K562 (cell line): Measurements from ENCODE around the gene SMAD4. TPM values are rescaled to one million over a fixed set of nuclear protein-coding genes. Genes with fewer than 3 reads are reported as not detected.

Experiments
- ATAC-seq: fragments of 200-7000 bp; cut with Tn5 transposase; 3 replicates; pipeline ENCODE4 v1.9.1; 2020; ENCODE audit warnings: moderate library complexity
- BruUV-seq: library from RNA; stranded (reverse); fragments of 400-500 nt; replicated peaks from 2 replicates; lab custom pipeline; 2021; lab: Mats Ljungman, UMichigan
- CTCF ChIA-PET: fragments of 300-600 bp; formaldehyde crosslinking; extraction: SDS; loops from one replicate; lab custom pipeline; 2021; ENCODE audit warnings: low intra/inter-chr PET ratio; lab: Yijun Ruan, JAX
- POLR2A ChIA-PET: fragments of 300-600, 350-650 bp; sonication (Branson Sonifier 250); formaldehyde crosslinking; extraction: SDS; loops from one replicate; lab custom pipeline; 2021; ENCODE audit warnings: antibody characterized with exemption, inconsistent platforms; lab: Yijun Ruan, JAX
- DNase-seq, 4 experiments: peaks; one replicate each; pipeline versions ENCODE4 v3.0.0 to v3.0.0-alpha.2; 2011 to 2018; ENCODE audit warnings: low spot score in 3 of 4, mixed read lengths in 3 of 4; ENCODE audit errors: extremely low read depth in 1 of 4
- FAIRE-seq: peaks from 2 replicates; lab custom pipeline; 2011; peaks lifted over from hg19 to GRCh38; lab: Jason Lieb, UNC
- H2AFZ ChIP-seq: 2 replicates; pipeline ENCODE4 v1.6.0; 2011; ENCODE audit warnings: low read depth, low read length, control low read depth, inconsistent platforms
- H3K27ac ChIP-seq: fragments of 200-600 bp; 3 replicates; pipeline ENCODE4 v1.8.0; 2011; ENCODE audit warnings: low read depth, mild to moderate bottlenecking, control low read depth, inconsistent platforms, low read length, moderate library complexity, mixed read lengths; ENCODE audit errors: extremely low read depth
- H3K27me3 ChIP-seq, 2 experiments: fragments of 300-600 bp in 1 of 2; 2 replicates in 1 of 2; 3 replicates in 1 of 2; pipeline versions ENCODE4 v1.6.0 to v1.8.0; 2011; ENCODE audit warnings: inconsistent platforms in 2 of 2, low read length in 2 of 2, mild to moderate bottlenecking in 1 of 2, mixed read lengths in 1 of 2, moderate library complexity in 1 of 2; ENCODE audit not compliant: control insufficient read depth in 2 of 2, insufficient read depth in 2 of 2
- H3K36me3 ChIP-seq: fragments of 300-600 bp; 3 replicates; pipeline ENCODE4 v1.8.0; 2011; ENCODE audit warnings: mild to moderate bottlenecking, low read length, inconsistent platforms; ENCODE audit not compliant: control insufficient read depth, insufficient read depth
- H3K4me1 ChIP-seq, 2 experiments: fragments of 200-600 bp in 1 of 2; replicated peaks in 1 of 2; 2 replicates in 1 of 2; 3 replicates in 1 of 2; pipeline versions ENCODE4 v1.5.1 to v1.8.0; 2011; ENCODE audit warnings: inconsistent platforms in 2 of 2, low read length in 2 of 2, mild to moderate bottlenecking in 1 of 2, mixed read lengths in 1 of 2, moderate library complexity in 1 of 2; ENCODE audit not compliant: control insufficient read depth in 2 of 2, insufficient read depth in 2 of 2
- H3K4me2 ChIP-seq: 2 replicates; pipeline ENCODE4 v1.6.1; 2011; ENCODE audit warnings: low read length, control low read depth, inconsistent platforms, mixed read lengths; ENCODE audit not compliant: insufficient read depth
- H3K4me3 ChIP-seq: fragments of 200-600 bp; sonication (generic), shearing (Covaris generic); 2 replicates; pipeline ENCODE4 v1.5.1; 2016; ENCODE audit warnings: control low read depth, inconsistent platforms
- H3K79me2 ChIP-seq: fragments of 200-600 bp; 3 replicates; pipeline ENCODE4 v1.8.0; 2011; ENCODE audit warnings: low read length, inconsistent platforms; ENCODE audit not compliant: control insufficient read depth, insufficient read depth
- H3K9ac ChIP-seq, 2 experiments: 2 replicates each; pipeline versions ENCODE4 v1.6.0 to v1.6.1; 2011; ENCODE audit warnings: low read depth in 2 of 2, low read length in 2 of 2, control low read depth in 1 of 2, inconsistent platforms in 1 of 2, mild to moderate bottlenecking in 1 of 2, mixed read lengths in 1 of 2; ENCODE audit not compliant: insufficient read depth in 1 of 2
- H3K9me1 ChIP-seq: one replicate; pipeline ENCODE4 v1.6.0; 2011; ENCODE audit warnings: inconsistent platforms, mild to moderate bottlenecking, low read length, moderate library complexity; ENCODE audit not compliant: control insufficient read depth, insufficient read depth
- H3K9me3 ChIP-seq: replicated peaks from 2 replicates; pipeline ENCODE4 v1.5.1; 2011; ENCODE audit warnings: low read depth, low read length, inconsistent platforms; ENCODE audit not compliant: control insufficient read depth, insufficient read depth
- H4K20me1 ChIP-seq: replicated peaks from 2 replicates; pipeline ENCODE4 v1.6.1; 2011; ENCODE audit warnings: low read length, inconsistent platforms, mixed read lengths; ENCODE audit not compliant: control insufficient read depth, insufficient read depth
- MXI1 ChIP-seq: IDR thresholded peaks from 2 replicates; pipeline ENCODE4 v1.6.1; 2011; ENCODE audit warnings: low read depth, mild to moderate bottlenecking, improper control_type of control experiment, low read length
- SMC3 ChIP-seq: conservative IDR thresholded peaks from 2 replicates; pipeline ENCODE4 v1.6.1; 2011; ENCODE audit warnings: low read depth, low read length, improper control_type of control experiment; ENCODE audit not compliant: insufficient read depth
- SP2 ChIP-seq: IDR thresholded peaks from 2 replicates; pipeline ENCODE4 v1.6.1; 2011; ENCODE audit warnings: mild to moderate bottlenecking, low read depth, low read length, moderate library complexity; ENCODE audit not compliant: poor library complexity, severe bottlenecking; ENCODE audit errors: extremely low read depth
- TEAD1 ChIP-seq, 2 experiments: fragments of 450-650 bp in 1 of 2; sonication (generic) in 1 of 2; formaldehyde crosslinking; IDR thresholded peaks; 2 replicates each; pipeline versions ENCODE4 v1.4.0 to v1.8.0; 2020 to 2022; ENCODE audit warnings: mild to moderate bottlenecking in 2 of 2, missing genetic modification reagents in 1 of 2
- ZFPM2 ChIP-seq: fragments of 250-450 bp; sonication (Bioruptor Pico); IDR thresholded peaks from 2 replicates; pipeline ENCODE4 v1.5.1; 2022; ENCODE audit warnings: mild to moderate bottlenecking
- ZNF57 ChIP-seq: fragments of 450-650 bp; formaldehyde crosslinking; IDR thresholded peaks from 2 replicates; pipeline ENCODE4 v1.4.0; 2020; ENCODE audit warnings: mild to moderate bottlenecking, moderate library complexity
- ZNF583 ChIP-seq: fragments of 250-450 bp; sonication (Bioruptor Pico); IDR thresholded peaks from 2 replicates; pipeline ENCODE4 v1.4.0; 2020
- WGBS: fragments of 100-300 bp; shearing (Covaris generic); methylation state at CpG from one replicate; pipeline ENCODE4 v1.1.6; 2016; ENCODE audit warnings: low coverage, mixed read lengths; ENCODE audit not compliant: insufficient coverage; ENCODE audit errors: missing lambda C conversion rate; 5-methylcytosine and 5-hydroxymethylcytosine counted together
- in situ Hi-C: fragments of 300-500 bp; cut with MboI; formaldehyde crosslinking; loops from 4 replicates; pipeline ENCODE4 v1.15.0; 2018; ENCODE audit warnings: inconsistent platforms, mixed read lengths
- intact Hi-C: fragments of 100-400 bp; cut with micrococcal nuclease; formaldehyde crosslinking; loops from 2 replicates; pipeline ENCODE4 v1.14.2; 2022
- polyA plus RNA-seq, 8 experiments: library from polyadenylated mRNA; depleted of rRNA in 4 of 8; stranded (reverse) in 5 of 8; unstranded in 3 of 8; fragments of >200 nt; fragmentation: Nextera tagmentation in 2 of 8; fragmentation: Illumina TruSeq in 1 of 8; extraction: Ambion mirVana in 2 of 8; extraction: Trizol in 1 of 8; gene quantifications; 2 replicates each; pipeline versions ENCODE4 v1.2.1 to v1.2.3, GENCODE V29; 2011 to 2014; ENCODE audit warnings: inconsistent platforms in 1 of 8, missing spikeins in 1 of 8
- total RNA-seq, 7 experiments: library from RNA; depleted of rRNA in 6 of 7; stranded (reverse); fragments of >200 nt in 6 of 7; fragmentation: Illumina TruSeq in 2 of 7; extraction: Trizol in 2 of 7; gene quantifications; 2 replicates each; pipeline versions ENCODE4 v1.2.1 to v1.2.3, GENCODE V29; 2011 to 2021; ENCODE audit warnings: low replicate concordance in 1 of 7
- TF ChIP-seq, protein P1 (sequence below): fragments of 450-650 bp; IDR thresholded peaks from 2 replicates; pipeline ENCODE4 v1.6.1; 2016; ENCODE audit warnings: low read depth
- TF ChIP-seq, protein P2 (sequence below): sonication (generic); formaldehyde crosslinking; IDR thresholded peaks from 2 replicates; pipeline ENCODE4 v1.8.0; 2022; ENCODE audit warnings: mild to moderate bottlenecking, missing genetic modification reagents

The SMAD4 gene
- total and polyA plus RNA-seq, 9 of the 15 experiments (the other 6 are each of a cell fraction or from before 2014, with no cell fraction given), result 5.7 to 55.0 (median 39.4) TPM

DNA sequence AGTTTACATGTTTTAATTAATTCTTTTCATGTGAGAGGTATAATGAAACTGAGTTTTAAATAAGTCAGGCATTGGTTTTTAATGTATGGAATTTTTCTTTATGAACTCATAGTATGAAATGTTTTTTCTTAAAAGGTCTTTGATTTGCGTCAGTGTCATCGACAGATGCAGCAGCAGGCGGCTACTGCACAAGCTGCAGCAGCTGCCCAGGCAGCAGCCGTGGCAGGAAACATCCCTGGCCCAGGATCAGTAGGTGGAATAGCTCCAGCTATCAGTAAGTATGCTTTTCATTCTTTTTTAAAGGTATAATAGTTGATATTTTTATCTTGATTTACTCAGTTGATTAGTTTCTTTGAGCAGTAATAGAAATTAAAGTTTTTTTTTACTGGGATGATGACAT, 46.5 kb downstream of the SMAD4 start:
- Histone ChIP-seq H3K36me3 (peaks cover 62% of the 10 kb centered on the region), H3K27me3 (no peaks in the 10 kb centered on the region), H3K9ac (no peak overlapping the region), H3K9me1 (no peaks in the 10 kb centered on the region), H3K79me2 (peaks cover 7% of the 10 kb centered on the region; the same call in 2 of the 3 replicates), H4K20me1 (no peaks in the 10 kb centered on the region), H3K9me3 (no peaks in the 10 kb centered on the region), H3K4me2 (no peak overlapping the region), H2AFZ (no peak overlapping the region), H3K4me1 (no peaks in the 10 kb centered on the region), H3K27ac (no peak overlapping the region), H3K4me3 (no peak overlapping the region)
- TF ChIP-seq, protein P1, sequence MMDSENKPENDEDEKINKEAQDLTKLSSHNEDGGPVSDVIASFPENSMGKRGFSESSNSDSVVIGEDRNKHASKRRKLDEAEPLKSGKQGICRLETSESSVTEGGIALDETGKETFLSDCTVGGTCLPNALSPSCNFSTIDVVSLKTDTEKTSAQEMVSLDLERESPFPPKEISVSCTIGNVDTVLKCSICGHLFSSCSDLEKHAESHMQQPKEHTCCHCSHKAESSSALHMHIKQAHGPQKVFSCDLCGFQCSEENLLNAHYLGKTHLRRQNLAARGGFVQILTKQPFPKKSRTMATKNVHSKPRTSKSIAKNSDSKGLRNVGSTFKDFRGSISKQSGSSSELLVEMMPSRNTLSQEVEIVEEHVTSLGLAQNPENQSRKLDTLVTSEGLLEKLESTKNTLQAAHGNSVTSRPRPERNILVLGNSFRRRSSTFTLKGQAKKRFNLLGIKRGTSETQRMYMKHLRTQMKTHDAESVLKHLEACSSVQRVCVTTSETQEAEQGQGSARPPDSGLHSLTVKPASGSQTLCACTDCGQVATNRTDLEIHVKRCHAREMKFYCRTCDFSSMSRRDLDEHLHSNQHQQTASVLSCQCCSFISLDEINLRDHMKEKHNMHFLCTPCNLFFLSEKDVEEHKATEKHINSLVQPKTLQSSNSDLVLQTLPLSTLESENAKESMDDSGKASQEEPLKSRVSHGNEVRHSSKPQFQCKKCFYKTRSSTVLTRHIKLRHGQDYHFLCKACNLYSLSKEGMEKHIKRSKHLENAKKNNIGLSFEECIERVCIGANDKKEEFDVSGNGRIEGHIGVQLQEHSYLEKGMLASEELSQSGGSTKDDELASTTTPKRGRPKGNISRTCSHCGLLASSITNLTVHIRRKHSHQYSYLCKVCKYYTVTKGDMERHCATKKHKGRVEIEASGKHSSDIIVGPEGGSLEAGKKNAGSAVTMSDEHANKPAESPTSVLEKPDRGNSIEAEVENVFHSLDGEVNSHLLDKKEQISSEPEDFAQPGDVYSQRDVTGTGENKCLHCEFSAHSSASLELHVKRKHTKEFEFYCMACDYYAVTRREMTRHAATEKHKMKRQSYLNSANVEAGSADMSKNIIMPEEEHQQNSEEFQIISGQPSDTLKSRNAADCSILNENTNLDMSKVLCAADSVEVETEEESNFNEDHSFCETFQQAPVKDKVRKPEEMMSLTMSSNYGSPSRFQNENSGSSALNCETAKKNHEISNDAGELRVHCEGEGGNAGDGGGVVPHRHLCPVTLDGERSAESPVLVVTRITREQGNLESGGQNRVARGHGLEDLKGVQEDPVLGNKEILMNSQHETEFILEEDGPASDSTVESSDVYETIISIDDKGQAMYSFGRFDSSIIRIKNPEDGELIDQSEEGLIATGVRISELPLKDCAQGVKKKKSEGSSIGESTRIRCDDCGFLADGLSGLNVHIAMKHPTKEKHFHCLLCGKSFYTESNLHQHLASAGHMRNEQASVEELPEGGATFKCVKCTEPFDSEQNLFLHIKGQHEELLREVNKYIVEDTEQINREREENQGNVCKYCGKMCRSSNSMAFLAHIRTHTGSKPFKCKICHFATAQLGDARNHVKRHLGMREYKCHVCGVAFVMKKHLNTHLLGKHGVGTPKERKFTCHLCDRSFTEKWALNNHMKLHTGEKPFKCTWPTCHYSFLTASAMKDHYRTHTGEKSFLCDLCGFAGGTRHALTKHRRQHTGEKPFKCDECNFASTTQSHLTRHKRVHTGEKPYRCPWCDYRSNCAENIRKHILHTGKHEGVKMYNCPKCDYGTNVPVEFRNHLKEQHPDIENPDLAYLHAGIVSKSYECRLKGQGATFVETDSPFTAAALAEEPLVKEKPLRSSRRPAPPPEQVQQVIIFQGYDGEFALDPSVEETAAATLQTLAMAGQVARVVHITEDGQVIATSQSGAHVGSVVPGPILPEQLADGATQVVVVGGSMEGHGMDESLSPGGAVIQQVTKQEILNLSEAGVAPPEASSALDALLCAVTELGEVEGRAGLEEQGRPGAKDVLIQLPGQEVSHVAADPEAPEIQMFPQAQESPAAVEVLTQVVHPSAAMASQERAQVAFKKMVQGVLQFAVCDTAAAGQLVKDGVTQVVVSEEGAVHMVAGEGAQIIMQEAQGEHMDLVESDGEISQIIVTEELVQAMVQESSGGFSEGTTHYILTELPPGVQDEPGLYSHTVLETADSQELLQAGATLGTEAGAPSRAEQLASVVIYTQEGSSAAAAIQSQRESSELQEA, result no peak
- TF ChIP-seq, protein P2, sequence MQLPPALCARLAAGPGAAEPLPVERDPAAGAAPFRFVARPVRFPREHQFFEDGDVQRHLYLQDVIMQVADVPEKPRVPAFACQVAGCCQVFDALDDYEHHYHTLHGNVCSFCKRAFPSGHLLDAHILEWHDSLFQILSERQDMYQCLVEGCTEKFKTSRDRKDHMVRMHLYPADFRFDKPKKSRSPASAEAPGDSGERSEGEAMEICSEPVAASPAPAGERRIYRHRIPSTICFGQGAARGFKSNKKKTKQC (CRISPR knock-in tag), result no peak
- no peak for TF ChIP-seq ZNF583 (CRISPR knock-in tag)
- TF ChIP-seq TEAD1 (CRISPR knock-in tag; IDR thresholded peaks at IDR 0.05), result no peak
- no peak for TF ChIP-seq ZNF57 (CRISPR knock-in tag)
- TF ChIP-seq MXI1, result no peak
- no peak for TF ChIP-seq ZFPM2
- no peak for TF ChIP-seq SP2
- no peak for TF ChIP-seq SMC3
- intact Hi-C loops, result no loop called here
- 97% methylated on average over 4 of the region's 4 CpGs for WGBS
- no TSS peak for BruUV-seq
- in situ Hi-C loops, result no loop called here
- DNase-seq (no peak), ATAC-seq (no peak), FAIRE-seq (no peak)
- CTCF ChIA-PET, result no interaction called here
- POLR2A ChIA-PET, result no interaction called here
